NCI-H2227 treated with DMSO at 0.1 percent for 48 hours (cell line): ENCODE measurements around the gene MOB1A.
"Not testable (repeated sequence)": the region's sequence is repeated elsewhere in the genome, so short reads cannot be mapped to it uniquely, and the experiment has no call there.

ENCODE experiments used
- DNase-seq: peaks from one replicate; lab custom pipeline; 2025; lab: John Stamatoyannopoulos, UW

Gene MOB1A

GRCh38 chr2:74178211-74179062 lies at the start of gene MOB1A:
TSS of gene MOB1A (minus strand) at chr2:74178879. CDS start at chr2:74178674, 205 bp downstream.
- DNase-seq, result peak; percentile 98

- DNase-seq, result no peak
Observed at GRCh38 chr2:74227646-74228045, 49.0 kb upstream of the MOB1A start.

- no peak for DNase-seq
Observed at GRCh38 chr2:74226648-74227213, 48.1 kb upstream of the MOB1A start.

GRCh38 chr2:74225698-74226459 lies 47.2 kb upstream of the MOB1A start:
- DNase-seq, result no peak

- DNase-seq, result no peak
Observed at GRCh38 chr2:74223941-74224770, 45.5 kb upstream of the MOB1A start.

GRCh38 chr2:74222300-74222650 lies 43.6 kb upstream of the MOB1A start:
- no peak for DNase-seq

GRCh38 chr2:74221604-74222299 lies 43.1 kb upstream of the MOB1A start:
- DNase-seq, result no peak

- DNase-seq, result no peak
Observed at GRCh38 chr2:74221091-74221490, 42.4 kb upstream of the MOB1A start.

- no peak for DNase-seq
Observed at GRCh38 chr2:74219846-74220486, 41.3 kb upstream of the MOB1A start.

GRCh38 chr2:74216642-74217041 lies 38.0 kb upstream of the MOB1A start:
- DNase-seq, result no peak

GRCh38 chr2:74215771-74216170 lies 37.1 kb upstream of the MOB1A start:
- DNase-seq, result not testable (repeated sequence)

- no peak for DNase-seq
Observed at GRCh38 chr2:74212702-74213410, 34.2 kb upstream of the MOB1A start.

- DNase-seq, result no peak
Observed at GRCh38 chr2:74206180-74206688, 27.6 kb upstream of the MOB1A start.

- no peak for DNase-seq
Observed at GRCh38 chr2:74205596-74205995, 26.9 kb upstream of the MOB1A start.

- no peak for DNase-seq
Observed at GRCh38 chr2:74205113-74205512, 26.4 kb upstream of the MOB1A start.

GRCh38 chr2:74204436-74204835 lies 25.8 kb upstream of the MOB1A start:
- DNase-seq, result no peak

- no peak for DNase-seq
Observed at GRCh38 chr2:74201596-74201995, 22.9 kb upstream of the MOB1A start.

GRCh38 chr2:74201196-74201595 lies 22.5 kb upstream of the MOB1A start:
- DNase-seq, result no peak

GRCh38 chr2:74199871-74200305 lies 21.2 kb upstream of the MOB1A start:
- no peak for DNase-seq

GRCh38 chr2:74199275-74199701 lies 20.6 kb upstream of the MOB1A start:
- no peak for DNase-seq
